ENCODE measurements around the gene HIGD2A. TPM values are rescaled to one million over a fixed set of nuclear protein-coding genes. Genes with fewer than 3 reads are reported as not detected.

The HIGD2A gene
- total and polyA plus RNA-seq, 4 donors: 18.4 to 127 (median 67.8) TPM

DNA sequence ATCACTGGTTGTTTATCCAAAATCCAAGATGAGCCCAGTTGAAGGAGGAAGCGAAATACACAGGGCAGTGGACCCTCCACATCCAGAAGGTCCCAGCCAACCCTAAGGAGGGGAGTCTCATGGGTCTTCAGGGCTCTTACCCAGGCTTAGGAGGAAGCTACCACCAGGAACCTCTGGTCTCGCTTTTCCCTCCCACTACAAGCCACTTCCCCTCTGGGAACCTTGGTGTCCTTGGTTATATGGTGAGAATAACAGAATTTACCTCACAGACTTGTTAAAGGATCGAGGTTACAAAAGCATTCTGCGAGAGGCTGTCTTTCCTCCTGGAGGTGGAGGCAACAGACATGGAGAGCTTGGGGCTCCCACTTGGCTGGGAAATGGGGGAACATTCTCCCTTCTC, 3.4 kb downstream of the HIGD2A start:
- H3K4me3 ChIP-seq (ENCODE audit: low read depth in 1 of 3, low read length in 3 of 3): no peak overlapping the region
- no peak overlapping the region for H3K27ac ChIP-seq (ENCODE audit: low read depth in 1 of 2, low read length in 2 of 2)
- peaks cover 0 to 18% (median 6%) of the 10 kb centered on the region in 4 donors for H3K36me3 ChIP-seq (ENCODE audit: control insufficient read depth in 4 of 4, insufficient read depth in 3 of 4, low read depth in 1 of 4, low read length in 3 of 4)
- no peaks in the 10 kb centered on the region for H3K9me3 ChIP-seq (ENCODE audit: control insufficient read depth in 4 of 4, low read length in 3 of 4)
- H3K9ac ChIP-seq (ENCODE audit: low read depth in 1 of 2, low read length in 2 of 2): no peak overlapping the region
- no peak for DNase-seq (ENCODE audit: low spot score)
- no peaks in the 10 kb centered on the region for H3K27me3 ChIP-seq (ENCODE audit: control insufficient read depth in 4 of 4, insufficient read depth in 4 of 4, low read length in 3 of 4)
- H3K4me1 ChIP-seq (ENCODE audit: control insufficient read depth in 4 of 4, insufficient read depth in 4 of 4, low read length in 3 of 4): peaks cover 3 to 19% (median 10%) of the 10 kb centered on the region in 4 donors
- WGBS: 89% methylated on average over 4 of the region's 4 CpGs
- TF ChIP-seq, protein P1, sequence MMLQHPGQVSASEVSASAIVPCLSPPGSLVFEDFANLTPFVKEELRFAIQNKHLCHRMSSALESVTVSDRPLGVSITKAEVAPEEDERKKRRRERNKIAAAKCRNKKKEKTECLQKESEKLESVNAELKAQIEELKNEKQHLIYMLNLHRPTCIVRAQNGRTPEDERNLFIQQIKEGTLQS (IDR thresholded peaks at IDR 0.05): no peak
- TF ChIP-seq FOXA2 (IDR thresholded peaks at IDR 0.05): no peak
- TF ChIP-seq JUND (IDR thresholded peaks at IDR 0.05): no peak
- no peak for TF ChIP-seq NR2F2 (IDR thresholded peaks at IDR 0.05)
- no peak for TF ChIP-seq RXRA (IDR thresholded peaks at IDR 0.05)
- TF ChIP-seq, protein P2, sequence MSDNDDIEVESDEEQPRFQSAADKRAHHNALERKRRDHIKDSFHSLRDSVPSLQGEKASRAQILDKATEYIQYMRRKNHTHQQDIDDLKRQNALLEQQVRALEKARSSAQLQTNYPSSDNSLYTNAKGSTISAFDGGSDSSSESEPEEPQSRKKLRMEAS (IDR thresholded peaks at IDR 0.05): no peak
- TF ChIP-seq TAF1 (conservative IDR thresholded peaks at IDR 0.05): no peak
- TF ChIP-seq HNF4A (conservative IDR thresholded peaks at IDR 0.05): no peak
- TF ChIP-seq HNF4G (IDR thresholded peaks at IDR 0.05): no peak
- no peak for TF ChIP-seq FOXA1 (IDR thresholded peaks at IDR 0.05)
- TF ChIP-seq GABPA (IDR thresholded peaks at IDR 0.05 in 1 of 2, conservative IDR thresholded peaks at IDR 0.05 in 1 of 2): no peak

DNA sequence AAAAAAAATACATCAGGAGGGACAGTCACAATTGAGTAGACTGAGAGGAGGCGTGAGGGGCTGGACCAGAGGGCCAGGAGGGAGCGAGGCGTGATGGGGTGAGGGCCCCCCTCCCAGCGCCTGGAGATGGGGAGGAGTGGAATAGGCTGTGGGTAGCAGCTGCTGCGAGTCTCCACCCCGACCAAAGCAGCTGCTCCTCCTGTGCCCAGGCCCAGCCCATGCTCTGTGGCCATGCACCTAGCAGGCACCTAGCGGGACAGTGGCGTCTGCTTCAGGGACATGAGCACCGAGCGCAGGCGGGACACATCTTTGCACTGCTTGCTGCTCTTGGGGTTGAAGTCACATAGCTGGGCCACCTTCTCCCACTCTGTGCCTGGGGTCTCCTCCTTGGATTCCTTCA, 4.0 kb downstream of the HIGD2A start:
- Histone ChIP-seq H3K9me3 (ENCODE audit: control insufficient read depth in 4 of 4, low read length in 3 of 4) (no peaks in the 10 kb centered on the region), H3K9ac (ENCODE audit: low read depth in 1 of 2, low read length in 2 of 2) (no peak overlapping the region), H3K4me3 (ENCODE audit: low read depth in 1 of 3, low read length in 3 of 3) (no peak overlapping the region), H3K36me3 (ENCODE audit: control insufficient read depth in 4 of 4, insufficient read depth in 3 of 4, low read depth in 1 of 4, low read length in 3 of 4) (peaks cover 0 to 19% (median 6%) of the 10 kb centered on the region in 4 donors), H3K27ac (ENCODE audit: low read depth in 1 of 2, low read length in 2 of 2) (no peak overlapping the region), H3K4me1 (ENCODE audit: control insufficient read depth in 4 of 4, insufficient read depth in 4 of 4, low read length in 3 of 4) (peaks cover 1 to 14% (median 4%) of the 10 kb centered on the region in 4 donors), H3K27me3 (ENCODE audit: control insufficient read depth in 4 of 4, insufficient read depth in 4 of 4, low read length in 3 of 4) (no peaks in the 10 kb centered on the region)
- TF ChIP-seq EGR1 (IDR thresholded peaks at IDR 0.05; ENCODE audit: low read depth in 2 of 2) (no peak), RXRA (IDR thresholded peaks at IDR 0.05) (no peak)
- WGBS: 96% methylated on average over 11 of the region's 11 CpGs
- DNase-seq (ENCODE audit: low spot score): no peak

GRCh38 chr5:176394096-176394495, 5.5 kb downstream of the HIGD2A start:
- Histone ChIP-seq H3K4me3 (ENCODE audit: low read depth in 1 of 3, low read length in 3 of 3) (no peak overlapping the region), H3K36me3 (ENCODE audit: control insufficient read depth in 4 of 4, insufficient read depth in 3 of 4, low read depth in 1 of 4, low read length in 3 of 4) (peaks cover 0 to 19% (median 6%) of the 10 kb centered on the region in 4 donors), H3K9ac (ENCODE audit: low read depth in 1 of 2, low read length in 2 of 2) (no peak overlapping the region), H3K27me3 (ENCODE audit: control insufficient read depth in 4 of 4, insufficient read depth in 4 of 4, low read length in 3 of 4) (no peaks in the 10 kb centered on the region), H3K9me3 (ENCODE audit: control insufficient read depth in 4 of 4, low read length in 3 of 4) (no peaks in the 10 kb centered on the region), H3K4me1 (ENCODE audit: control insufficient read depth in 4 of 4, insufficient read depth in 4 of 4, low read length in 3 of 4) (peaks cover 0 to 6% (median 1%) of the 10 kb centered on the region in 4 donors), H3K27ac (ENCODE audit: low read depth in 1 of 2, low read length in 2 of 2) (no peak overlapping the region)
- WGBS: 95% methylated on average over 9 of the region's 9 CpGs
- DNase-seq (ENCODE audit: low spot score): no peak
- no peak for TF ChIP-seq TAF1 (conservative IDR thresholded peaks at IDR 0.05)
- TF ChIP-seq NR2F2 (IDR thresholded peaks at IDR 0.05): no peak

DNA sequence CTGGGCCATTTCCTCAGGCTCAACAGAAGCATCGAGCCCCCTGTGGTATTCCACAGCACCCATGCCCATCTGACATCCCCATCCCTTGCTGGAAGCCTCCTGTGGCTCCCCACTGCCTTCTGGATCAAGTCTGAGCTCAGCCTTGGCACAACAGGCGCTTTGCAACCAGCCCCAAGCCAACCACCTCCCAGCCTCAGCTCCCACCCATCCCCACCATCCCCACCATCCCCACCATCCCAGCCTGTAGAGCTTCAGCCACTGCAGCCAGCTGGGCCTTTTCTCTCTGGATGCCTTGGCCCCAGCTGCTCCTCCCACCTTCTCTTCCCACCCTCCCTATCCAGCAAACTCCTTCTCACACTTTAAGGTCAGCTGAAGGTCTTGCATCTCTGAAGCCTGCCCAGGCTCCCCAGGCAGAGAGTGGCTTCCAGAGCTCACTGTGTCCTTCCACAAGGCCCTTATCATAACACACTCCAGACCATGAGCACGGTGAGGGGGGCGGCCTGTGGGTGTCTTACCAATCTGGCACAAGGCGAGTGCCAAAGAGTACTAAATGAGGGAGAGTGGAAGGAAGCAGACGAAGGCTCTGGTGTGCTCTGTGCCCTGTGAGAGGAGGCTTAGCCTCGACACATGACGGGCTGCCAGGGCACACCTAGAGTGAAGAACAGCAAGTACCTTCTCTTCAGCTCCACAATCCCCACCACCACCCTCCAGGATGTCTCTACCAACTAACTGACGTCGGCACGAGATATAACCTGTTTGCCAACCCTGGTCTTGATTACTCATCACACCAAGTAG, 6.5 kb downstream of the HIGD2A start:
- TF ChIP-seq REST (IDR thresholded peaks at IDR 0.05) (no peak), YY1 (IDR thresholded peaks at IDR 0.05) (no peak), FOXA1 (IDR thresholded peaks at IDR 0.05) (no peak), TAF1 (conservative IDR thresholded peaks at IDR 0.05) (no peak), RAD21 (IDR thresholded peaks at IDR 0.05) (no peak), RXRA (IDR thresholded peaks at IDR 0.05) (no peak), FOXA2 (IDR thresholded peaks at IDR 0.05) (no peak)
- TF ChIP-seq, protein P2 (IDR thresholded peaks at IDR 0.05): no peak
- TF ChIP-seq, protein P3, sequence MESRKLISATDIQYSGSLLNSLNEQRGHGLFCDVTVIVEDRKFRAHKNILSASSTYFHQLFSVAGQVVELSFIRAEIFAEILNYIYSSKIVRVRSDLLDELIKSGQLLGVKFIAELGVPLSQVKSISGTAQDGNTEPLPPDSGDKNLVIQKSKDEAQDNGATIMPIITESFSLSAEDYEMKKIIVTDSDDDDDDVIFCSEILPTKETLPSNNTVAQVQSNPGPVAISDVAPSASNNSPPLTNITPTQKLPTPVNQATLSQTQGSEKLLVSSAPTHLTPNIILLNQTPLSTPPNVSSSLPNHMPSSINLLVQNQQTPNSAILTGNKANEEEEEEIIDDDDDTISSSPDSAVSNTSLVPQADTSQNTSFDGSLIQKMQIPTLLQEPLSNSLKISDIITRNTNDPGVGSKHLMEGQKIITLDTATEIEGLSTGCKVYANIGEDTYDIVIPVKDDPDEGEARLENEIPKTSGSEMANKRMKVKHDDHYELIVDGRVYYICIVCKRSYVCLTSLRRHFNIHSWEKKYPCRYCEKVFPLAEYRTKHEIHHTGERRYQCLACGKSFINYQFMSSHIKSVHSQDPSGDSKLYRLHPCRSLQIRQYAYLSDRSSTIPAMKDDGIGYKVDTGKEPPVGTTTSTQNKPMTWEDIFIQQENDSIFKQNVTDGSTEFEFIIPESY (IDR thresholded peaks at IDR 0.05): no peak
- WGBS: 92% methylated on average over 11 of the region's 11 CpGs
- H3K27me3 ChIP-seq (ENCODE audit: control insufficient read depth in 4 of 4, insufficient read depth in 4 of 4, low read length in 3 of 4): no peaks in the 10 kb centered on the region
- no peak overlapping the region for H3K27ac ChIP-seq (ENCODE audit: low read depth in 1 of 2, low read length in 2 of 2)
- DNase-seq (ENCODE audit: low spot score): no peak
- H3K4me1 ChIP-seq (ENCODE audit: control insufficient read depth in 4 of 4, insufficient read depth in 4 of 4, low read length in 3 of 4): no peaks in the 10 kb centered on the region
- no peak overlapping the region for H3K9ac ChIP-seq (ENCODE audit: low read depth in 1 of 2, low read length in 2 of 2)
- peaks cover 0 to 19% (median 6%) of the 10 kb centered on the region in 4 donors for H3K36me3 ChIP-seq (ENCODE audit: control insufficient read depth in 4 of 4, insufficient read depth in 3 of 4, low read depth in 1 of 4, low read length in 3 of 4)
- no peak overlapping the region for H3K4me3 ChIP-seq (ENCODE audit: low read depth in 1 of 3, low read length in 3 of 3)
- H3K9me3 ChIP-seq (ENCODE audit: control insufficient read depth in 4 of 4, low read length in 3 of 4): no peaks in the 10 kb centered on the region

Data from liver (tissue), 9 donors.